Stomach (tissue), 9 donors: ENCODE measurements around the gene TMEM151B. TPM values are rescaled to one million over a fixed set of nuclear protein-coding genes. Genes with fewer than 3 reads are reported as not detected.

ENCODE experiments used
- DNase-seq, 2 donors: peaks; one replicate each; pipeline versions ENCODE4 v3.0.0 to v3.0.0-alpha.2; 2013 to 2019
- H3K27ac ChIP-seq, 5 donors: fragments of 200-600 bp in 4 of 5; sonication (generic) in 4 of 5; one replicate each; pipeline ENCODE4 v1.5.1; 2013 to 2019; ENCODE audit warnings: mild to moderate bottlenecking in 1 of 5, moderate library complexity in 1 of 5
- H3K27me3 ChIP-seq, 3 donors: fragments of 200-600 bp; sonication (generic); one replicate each; pipeline ENCODE4 v1.5.1; 2017 to 2019; ENCODE audit warnings: mixed run types in 1 of 3
- H3K36me3 ChIP-seq, 4 donors: fragments of 200-600 bp; sonication (generic); 1 replicate in 3 of 4; 2 replicates in 1 of 4; pipeline ENCODE4 v1.5.1; 2016 to 2019
- H3K4me1 ChIP-seq, 4 donors: fragments of 200-600 bp; sonication (generic); one replicate each; pipeline ENCODE4 v1.5.1; 2016 to 2019
- H3K4me3 ChIP-seq, 4 donors: fragments of 200-600 bp; sonication (generic) in 3 of 4; one replicate each; pipeline ENCODE4 v1.5.1; 2016 to 2019; ENCODE audit warnings: mild to moderate bottlenecking in 1 of 4
- H3K9me3 ChIP-seq, 4 donors: fragments of 200-600 bp; sonication (generic); one replicate each; pipeline ENCODE4 v1.5.1; 2016 to 2019
- CTCF ChIP-seq, 7 experiments: fragments of 450-650 bp in 4 of 7; fragments of 200-600 bp in 3 of 7; sonication (generic) in 3 of 7; IDR thresholded peaks; one replicate each; pipeline ENCODE4 v1.5.1; 2016 to 2019; ENCODE audit warnings: antibody characterized with exemption in 7 of 7, control low read depth in 2 of 7, mild to moderate bottlenecking in 1 of 7
- EP300 ChIP-seq: sonication (generic); formaldehyde crosslinking; IDR thresholded peaks from one replicate; pipeline ENCODE4 v1.6.1; 2017; ENCODE audit warnings: antibody characterized with exemption
- POLR2A ChIP-seq, 4 donors: fragments of 450-650 bp; IDR thresholded peaks; one replicate each; pipeline ENCODE4 v1.6.1; 2016; ENCODE audit warnings: antibody characterized with exemption in 4 of 4, control low read depth in 2 of 4, mild to moderate bottlenecking in 1 of 4, moderate library complexity in 1 of 4
- POLR2AphosphoS5 ChIP-seq, 3 donors: sonication (generic); formaldehyde crosslinking; IDR thresholded peaks; one replicate each; pipeline ENCODE4 v1.6.1; 2016; ENCODE audit warnings: antibody characterized with exemption in 3 of 3
- WGBS, 5 donors: extraction: QIAGEN DNeasy Blood & Tissue Kit in 3 of 5; methylation state at CpG; one replicate each; pipeline versions ENCODE4 v1.1.5 to v1.1.7; 2013 to 2018; 5-methylcytosine and 5-hydroxymethylcytosine counted together
- intact Hi-C: fragments of 100-400 bp; cut with DNase I; formaldehyde crosslinking; loops from one replicate; pipeline ENCODE4 v1.15.1; 2023; ENCODE audit warnings: low total_unique reads
- polyA plus RNA-seq, 3 donors: library from polyadenylated mRNA; stranded (reverse); fragments of 200-250 nt; gene quantifications; one replicate each; pipeline ENCODE4 v1.2.3, GENCODE V29; 2013
- total RNA-seq, 5 donors: library from RNA; depleted of rRNA; stranded (reverse); fragments of >200 nt; gene quantifications; one replicate each; pipeline versions ENCODE4 v1.1.0 to v1.2.3, GENCODE V29; 2014 to 2016
- donor health status: healthy with polysubstance abuse.
- donor health status: Bipolar disorder and iron deficiency.
- donor health status: healthy.

TMEM151B gene
- total and polyA plus RNA-seq, 8 donors: 0.12 to 0.29 (median 0.23) TPM; not detected in 4

GRCh38 chr6:44289726-44290260 is 19.5 kb downstream of the TMEM151B start:
- DNase-seq: no peak
- intact Hi-C loops: no loop called here
- Histone ChIP-seq H3K9me3 (no peaks in the 10 kb centered on the region), H3K36me3 (no peaks in the 10 kb centered on the region), H3K4me1 (no peaks in the 10 kb centered on the region), H3K4me3 (no peak overlapping the region), H3K27ac (no peak overlapping the region), H3K27me3 (peaks cover 0 to 98% (median 71%) of the 10 kb centered on the region in 3 donors)
- 40 to 45% (median 45%) methylated on average over 7 of the region's 7 CpGs for whole genome bisulfite sequencing, 5 donors
- no peak for TF ChIP-seq POLR2AphosphoS5 (IDR thresholded peaks at IDR 0.05)
- TF ChIP-seq POLR2A (IDR thresholded peaks at IDR 0.05): no peak
- TF ChIP-seq CTCF (IDR thresholded peaks at IDR 0.05): no peak
- no peak for TF ChIP-seq EP300

GRCh38 chr6:44291841-44292240 is 21.6 kb downstream of the TMEM151B start:
- peaks cover 7 to 98% (median 78%) of the 10 kb centered on the region in 3 donors for H3K27me3 ChIP-seq
- no peaks in the 10 kb centered on the region for H3K9me3 ChIP-seq
- TF ChIP-seq POLR2AphosphoS5 (IDR thresholded peaks at IDR 0.05) (no peak), CTCF (IDR thresholded peaks at IDR 0.05) (no peak), POLR2A (IDR thresholded peaks at IDR 0.05) (no peak), EP300 (no peak)
- no peak overlapping the region for H3K4me3 ChIP-seq
- intact Hi-C loops: no loop called here
- WGBS, 5 donors: 64 to 75% (median 70%) methylated on average over 4 of the region's 4 CpGs
- no peaks in the 10 kb centered on the region for H3K36me3 ChIP-seq
- DNase-seq: no peak
- H3K4me1 ChIP-seq: peaks cover under 1% of the 10 kb centered on the region in 4 donors
- no peak overlapping the region for H3K27ac ChIP-seq

GRCh38 chr6:44292661-44293365 is 22.6 kb downstream of the TMEM151B start:
- no peak for TF ChIP-seq POLR2AphosphoS5 (IDR thresholded peaks at IDR 0.05)
- Histone ChIP-seq H3K4me1 (peaks cover 10 to 11% (median 10%) of the 10 kb centered on the region in 4 donors), H3K4me3 (no peak overlapping the region), H3K9me3 (no peaks in the 10 kb centered on the region), H3K36me3 (no peaks in the 10 kb centered on the region), H3K27ac (no peak overlapping the region), H3K27me3 (peaks cover 7 to 98% (median 78%) of the 10 kb centered on the region in 3 donors)
- intact Hi-C loops: no loop called here
- WGBS, 5 donors: 67 to 89% (median 75%) methylated on average over 4 of the region's 4 CpGs
- no peak for DNase-seq

- no peak overlapping the region for H3K27ac ChIP-seq
- no peak overlapping the region for H3K4me3 ChIP-seq
- DNase-seq: no peak
- no peaks in the 10 kb centered on the region for H3K9me3 ChIP-seq
- 49 to 70% (median 58%) methylated on average over 7 of the region's 7 CpGs for WGBS, 5 donors
- H3K36me3 ChIP-seq: peaks cover 0 to 6% (median 2%) of the 10 kb centered on the region in 4 donors
- TF ChIP-seq POLR2AphosphoS5 (IDR thresholded peaks at IDR 0.05): no peak
- TF ChIP-seq POLR2A (IDR thresholded peaks at IDR 0.05): no peak
- no peak for TF ChIP-seq EP300
- intact Hi-C loops: no loop called here
- H3K27me3 ChIP-seq: peaks cover 7 to 86% (median 69%) of the 10 kb centered on the region in 3 donors
- H3K4me1 ChIP-seq: peaks cover 14 to 18% (median 17%) of the 10 kb centered on the region in 4 donors
These were observed 24.9 kb downstream of the TMEM151B start for GRCh38 chr6:44294832-44295791.
